OCI-LY7 (cell line): Measurements from ENCODE around the gene PDIA6. TPM values are rescaled to one million over a fixed set of nuclear protein-coding genes. Genes with fewer than 3 reads are reported as not detected.

Source experiments
- BruUV-seq: library from RNA; stranded (reverse); fragments of 400-500 nt; replicated peaks from 2 replicates; lab custom pipeline; 2021; lab: Mats Ljungman, UMichigan
- CTCF ChIA-PET: fragments of 300-600 bp; sonication (Branson Sonifier 250); formaldehyde crosslinking; loops from one replicate; lab custom pipeline; 2022; ENCODE audit warnings: antibody characterized with exemption; ENCODE audit not compliant: unreplicated experiment; lab: Charles Lee
- POLR2A ChIA-PET: fragments of 300-600 bp; sonication (Branson Sonifier 250); formaldehyde crosslinking; loops from one replicate; lab custom pipeline; 2022; ENCODE audit warnings: antibody characterized with exemption; lab: Charles Lee
- DNase-seq: peaks from one replicate; pipeline ENCODE4 v3.0.0-alpha.2; 2015; ENCODE audit warnings: low spot score
- H2AFZ ChIP-seq: fragments of 200-600 bp; sonication (generic), shearing (Covaris generic); 2 replicates; pipeline ENCODE4 v1.6.1; 2014; ENCODE audit warnings: mild to moderate bottlenecking, antibody characterized with exemption, low read length, moderate library complexity
- H3K27ac ChIP-seq: fragments of 200-600 bp; sonication (generic); 2 replicates; pipeline ENCODE4 v1.5.1; 2014; ENCODE audit warnings: mixed run types, low read depth, mild to moderate bottlenecking, moderate library complexity, low read length, inconsistent platforms; ENCODE audit not compliant: poor library complexity, severe bottlenecking
- H3K36me3 ChIP-seq: fragments of 200-600 bp; sonication (generic); 2 replicates; pipeline ENCODE4 v1.6.1; 2014; ENCODE audit warnings: mild to moderate bottlenecking, antibody characterized with exemption, low read length, moderate library complexity, mixed read lengths; ENCODE audit not compliant: insufficient read depth
- H3K4me1 ChIP-seq: fragments of 200-600 bp; sonication (generic); 2 replicates; pipeline ENCODE4 v1.5.1; 2014; ENCODE audit warnings: mild to moderate bottlenecking, low read length; ENCODE audit not compliant: insufficient read depth, poor library complexity, severe bottlenecking
- H3K4me2 ChIP-seq: fragments of 200-600 bp; sonication (generic); 2 replicates; pipeline ENCODE4 v1.6.1; 2014; ENCODE audit warnings: mild to moderate bottlenecking, low read length
- H3K4me3 ChIP-seq: fragments of 200-600 bp; sonication (generic); 2 replicates; pipeline ENCODE4 v1.5.1; 2014; ENCODE audit warnings: mild to moderate bottlenecking, low read depth, low read length; ENCODE audit not compliant: poor library complexity, severe bottlenecking
- H3K79me2 ChIP-seq: fragments of 200-600 bp; sonication (generic); 2 replicates; pipeline ENCODE4 v1.6.1; 2016; ENCODE audit warnings: low read depth, mild to moderate bottlenecking, low read length, moderate library complexity, mixed read lengths; ENCODE audit not compliant: insufficient read depth
- H3K9me2 ChIP-seq: fragments of 200-600 bp; sonication (generic); 2 replicates; pipeline ENCODE4 v1.6.1; 2016; ENCODE audit warnings: mild to moderate bottlenecking, low read length, mixed read lengths; ENCODE audit not compliant: insufficient read depth
- H3K9me3 ChIP-seq: fragments of 200-600 bp; sonication (generic); 2 replicates; pipeline ENCODE4 v1.6.1; 2014; ENCODE audit warnings: mild to moderate bottlenecking, mixed run types, low read length, mixed read lengths
- H4K20me1 ChIP-seq: fragments of 200-600 bp; sonication (generic); 2 replicates; pipeline ENCODE4 v1.6.1; 2014; ENCODE audit warnings: mild to moderate bottlenecking, antibody characterized with exemption, low read length, moderate library complexity, mixed read lengths; ENCODE audit not compliant: insufficient read depth
- EZH2phosphoT487 ChIP-seq: fragments of 200-600 bp; sonication (generic); IDR thresholded peaks from 2 replicates; pipeline ENCODE4 v1.6.1; 2018; ENCODE audit warnings: low read depth, borderline replicate concordance, mild to moderate bottlenecking, mixed run types, antibody characterized with exemption, low read length, moderate library complexity, mixed read lengths
- intact Hi-C: fragments of 100-400 bp; cut with micrococcal nuclease; formaldehyde crosslinking; loops from one replicate; pipeline ENCODE4 v1.10.0; 2022; ENCODE audit not compliant: unreplicated experiment
- small RNA-seq: library from RNA; depleted of rRNA; stranded (forward); fragments of <200 nt; gene quantifications from one replicate; pipeline ENCODE3, GENCODE V24; 2014
- total RNA-seq, 2 experiments: library from RNA; depleted of rRNA in 1 of 2; stranded (reverse); fragments of >200 nt in 1 of 2; shearing (Covaris generic) in 1 of 2; gene quantifications; 2 replicates each; pipeline ENCODE4 v1.2.3, GENCODE V29; 2014 to 2022
- TF ChIP-seq, protein P1 (sequence below): fragments of 200-600 bp; sonication (generic); conservative IDR thresholded peaks from 2 replicates; pipeline ENCODE4 v1.5.1; 2014; ENCODE audit warnings: mild to moderate bottlenecking, antibody characterized with exemption, low read length, moderate library complexity, mixed read lengths

PDIA6 gene
- total RNA-seq, 2 experiments from 2014 or later, result 150 to 171 TPM

DNA sequence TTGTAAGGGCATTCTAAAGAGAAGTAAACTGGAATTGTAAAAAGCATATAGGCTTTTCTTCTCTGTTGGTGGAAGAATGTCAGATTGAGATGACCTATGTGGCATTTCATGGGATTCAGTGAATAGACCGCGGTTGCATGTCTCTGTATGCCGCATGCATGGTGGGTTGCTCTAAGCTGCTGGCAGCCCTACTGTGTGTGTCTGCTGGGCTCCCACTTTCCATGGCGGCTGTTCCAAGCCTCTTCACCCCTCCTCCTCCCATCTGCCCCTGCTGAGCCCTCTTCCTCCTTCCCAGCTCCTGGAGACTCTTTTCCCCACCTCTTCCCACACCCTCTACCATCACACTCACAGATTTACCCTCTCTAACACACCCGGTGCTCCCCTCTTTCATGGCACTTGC, 78.6 kb downstream of the PDIA6 start:
- Histone ChIP-seq H3K27ac (no peak overlapping the region), H2AFZ (no peak overlapping the region), H3K79me2 (no peaks in the 10 kb centered on the region), H3K36me3 (no peaks in the 10 kb centered on the region), H3K4me2 (no peak overlapping the region), H3K9me2 (no peaks in the 10 kb centered on the region), H3K4me1 (no peaks in the 10 kb centered on the region), H4K20me1 (no peaks in the 10 kb centered on the region), H3K4me3 (no peak overlapping the region), H3K9me3 (no peaks in the 10 kb centered on the region)
- CTCF ChIA-PET, result interaction anchor here (0.6 kb wide), 1 partner anchor 57 kb away, joined by 5 read pairs; no protein-coding TSS in a partner anchor
- POLR2A ChIA-PET, result interaction anchor here (1.2 kb wide), 1 partner anchor 10 kb away, joined by 3 read pairs; no protein-coding TSS in a partner anchor
- DNase-seq, result no peak
- BruUV-seq, result no TSS peak
- no peak for TF ChIP-seq EZH2phosphoT487
- TF ChIP-seq, protein P1, sequence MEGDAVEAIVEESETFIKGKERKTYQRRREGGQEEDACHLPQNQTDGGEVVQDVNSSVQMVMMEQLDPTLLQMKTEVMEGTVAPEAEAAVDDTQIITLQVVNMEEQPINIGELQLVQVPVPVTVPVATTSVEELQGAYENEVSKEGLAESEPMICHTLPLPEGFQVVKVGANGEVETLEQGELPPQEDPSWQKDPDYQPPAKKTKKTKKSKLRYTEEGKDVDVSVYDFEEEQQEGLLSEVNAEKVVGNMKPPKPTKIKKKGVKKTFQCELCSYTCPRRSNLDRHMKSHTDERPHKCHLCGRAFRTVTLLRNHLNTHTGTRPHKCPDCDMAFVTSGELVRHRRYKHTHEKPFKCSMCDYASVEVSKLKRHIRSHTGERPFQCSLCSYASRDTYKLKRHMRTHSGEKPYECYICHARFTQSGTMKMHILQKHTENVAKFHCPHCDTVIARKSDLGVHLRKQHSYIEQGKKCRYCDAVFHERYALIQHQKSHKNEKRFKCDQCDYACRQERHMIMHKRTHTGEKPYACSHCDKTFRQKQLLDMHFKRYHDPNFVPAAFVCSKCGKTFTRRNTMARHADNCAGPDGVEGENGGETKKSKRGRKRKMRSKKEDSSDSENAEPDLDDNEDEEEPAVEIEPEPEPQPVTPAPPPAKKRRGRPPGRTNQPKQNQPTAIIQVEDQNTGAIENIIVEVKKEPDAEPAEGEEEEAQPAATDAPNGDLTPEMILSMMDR, result no peak
- intact Hi-C loops, result no loop called here

DNA sequence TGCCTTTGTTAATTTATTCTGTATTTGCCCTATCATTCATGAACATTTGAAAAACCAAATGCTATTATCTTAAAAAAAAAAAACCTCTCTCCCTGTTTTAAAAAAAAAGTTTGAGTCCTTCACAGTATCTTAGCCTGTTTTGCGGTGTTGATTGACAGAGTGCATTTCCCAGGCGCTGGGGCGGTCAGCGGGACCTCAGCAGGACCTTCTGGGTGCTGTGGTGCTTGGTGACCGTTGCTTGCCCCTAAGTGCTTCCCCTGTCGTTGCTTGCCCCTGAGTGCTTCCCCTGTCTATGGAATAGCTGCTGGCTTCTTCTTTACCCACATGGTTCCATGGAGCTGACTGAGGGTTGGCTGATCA, 79.0 kb downstream of the PDIA6 start:
- no peaks in the 10 kb centered on the region for H3K36me3 ChIP-seq
- no TSS peak for BruUV-seq
- no peak overlapping the region for H3K4me2 ChIP-seq
- H3K9me3 ChIP-seq, result no peaks in the 10 kb centered on the region
- CTCF ChIA-PET, result interaction anchor here (0.6 kb wide), 1 partner anchor 58 kb away, joined by 5 read pairs; no protein-coding TSS in a partner anchor
- H3K9me2 ChIP-seq, result no peaks in the 10 kb centered on the region
- TF ChIP-seq, protein P1, result no peak
- no peak for TF ChIP-seq EZH2phosphoT487
- DNase-seq, result no peak
- intact Hi-C loops, result no loop called here
- no peaks in the 10 kb centered on the region for H4K20me1 ChIP-seq
- no peak overlapping the region for H3K27ac ChIP-seq
- no peak overlapping the region for H2AFZ ChIP-seq
- no peaks in the 10 kb centered on the region for H3K4me1 ChIP-seq
- no peak overlapping the region for H3K4me3 ChIP-seq
- H3K79me2 ChIP-seq, result no peaks in the 10 kb centered on the region
- POLR2A ChIA-PET, result interaction anchor here (0.7 to 1.2 kb wide), 2 partner anchors 10 to 115 kb away, joined by 3 read pairs; no protein-coding TSS in a partner anchor

Small RNA genes within 50 kb of the gene (small RNA-seq; reads per million reads assigned to genes)
- gene RNU7-138P (not detected), gene RNU7-176P (not detected)

Other genes with a start within 250 kb of the PDIA6 start
- gene NOL10, start 122.8 kb downstream of the PDIA6 start, total RNA-seq (2014; rRNA removed; shearing (Covaris generic)), result 23.7 and 26.9 TPM in 2 replicates
- 24.8 and 31.7 TPM in 2 replicates for gene NOL10, start 122.8 kb downstream of the PDIA6 start, total RNA-seq (2022)
- 0.13 TPM in 1 of 2 replicates, not detected in the other for gene ATP6V1C2, start 91.2 kb downstream of the PDIA6 start, total RNA-seq (2014; rRNA removed; shearing (Covaris generic))
- not detected in 2 replicates for gene ATP6V1C2, start 91.2 kb downstream of the PDIA6 start, total RNA-seq (2022)
- not detected in 2 replicates for gene KCNF1, start 99.1 kb upstream of the PDIA6 start, total RNA-seq (2014; rRNA removed; shearing (Covaris generic))
- not detected in 2 replicates for gene KCNF1, start 99.1 kb upstream of the PDIA6 start, total RNA-seq (2022)